PC-9 (cell line): Measurements from ENCODE around the gene CARNS1.

Source experiments
- EZH2 ChIP-seq: fragments of 200-600 bp; sonication (generic); IDR thresholded peaks from 2 replicates; pipeline ENCODE4 v1.8.0; 2017; ENCODE audit warnings: antibody characterized with exemption, low read depth
- TF ChIP-seq, protein P1 (sequence below): fragments of 200-600 bp; sonication (generic); conservative IDR thresholded peaks from 2 replicates; pipeline ENCODE4 v1.6.1; 2017; ENCODE audit warnings: mixed run types, antibody characterized with exemption, mild to moderate bottlenecking, moderate library complexity

DNA sequence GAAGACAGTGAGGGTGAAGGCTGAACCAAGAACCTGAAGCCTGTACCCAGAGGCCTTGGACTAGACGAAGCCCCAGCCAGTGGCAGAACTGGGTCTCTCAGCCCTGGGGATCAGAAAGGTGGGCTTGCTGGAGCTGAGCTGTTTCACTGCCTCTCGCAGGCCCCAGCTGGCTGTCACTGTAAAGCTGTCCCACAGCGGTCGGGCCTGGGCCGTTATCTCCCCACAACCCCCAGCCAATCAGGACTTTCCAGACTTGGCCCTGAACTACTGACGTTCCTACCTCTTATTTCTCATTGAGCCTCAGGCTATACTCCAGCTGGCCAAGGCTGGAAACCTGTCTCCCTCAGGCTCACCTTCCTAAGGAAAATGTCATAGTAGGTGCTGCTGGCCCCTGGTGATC, 17.9 kb upstream of the CARNS1 start:
- TF ChIP-seq, protein P1, sequence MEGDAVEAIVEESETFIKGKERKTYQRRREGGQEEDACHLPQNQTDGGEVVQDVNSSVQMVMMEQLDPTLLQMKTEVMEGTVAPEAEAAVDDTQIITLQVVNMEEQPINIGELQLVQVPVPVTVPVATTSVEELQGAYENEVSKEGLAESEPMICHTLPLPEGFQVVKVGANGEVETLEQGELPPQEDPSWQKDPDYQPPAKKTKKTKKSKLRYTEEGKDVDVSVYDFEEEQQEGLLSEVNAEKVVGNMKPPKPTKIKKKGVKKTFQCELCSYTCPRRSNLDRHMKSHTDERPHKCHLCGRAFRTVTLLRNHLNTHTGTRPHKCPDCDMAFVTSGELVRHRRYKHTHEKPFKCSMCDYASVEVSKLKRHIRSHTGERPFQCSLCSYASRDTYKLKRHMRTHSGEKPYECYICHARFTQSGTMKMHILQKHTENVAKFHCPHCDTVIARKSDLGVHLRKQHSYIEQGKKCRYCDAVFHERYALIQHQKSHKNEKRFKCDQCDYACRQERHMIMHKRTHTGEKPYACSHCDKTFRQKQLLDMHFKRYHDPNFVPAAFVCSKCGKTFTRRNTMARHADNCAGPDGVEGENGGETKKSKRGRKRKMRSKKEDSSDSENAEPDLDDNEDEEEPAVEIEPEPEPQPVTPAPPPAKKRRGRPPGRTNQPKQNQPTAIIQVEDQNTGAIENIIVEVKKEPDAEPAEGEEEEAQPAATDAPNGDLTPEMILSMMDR: no peak
- TF ChIP-seq EZH2: no peak
